Activated naive CD8-positive, alpha-beta T cell treated with anti-CD3 and anti-CD28 coated beads, Interleukin-2, amount 10 ng/mL, durations not matched to agents 7 days and 5 days (primary cell): Measurements from ENCODE around the gene SCN4A. TPM values are rescaled to one million over a fixed set of nuclear protein-coding genes. Genes with fewer than 3 reads are reported as not detected.

Experiments
- ATAC-seq: fragments of 150-1000 bp; cut with Tn5 transposase; one replicate; pipeline ENCODE4 v1.10.0; 2021; ENCODE audit warnings: low read depth, moderate library complexity
- POLR2A ChIA-PET: fragments of 350-600 bp; sonication (Branson Sonifier 250); formaldehyde crosslinking; loops from one replicate; lab custom pipeline; 2021; ENCODE audit warnings: antibody characterized with exemption; lab: Charles Lee
- DNase-seq: peaks from one replicate; pipeline ENCODE4 v3.0.0; 2021
- H3K27ac Mint-ChIP-seq: one replicate; pipeline ENCODE4 v1.8.0; 2022; ENCODE audit warnings: mild to moderate bottlenecking, mixed read lengths
- H3K27me3 Mint-ChIP-seq: one replicate; pipeline ENCODE4 v1.8.0; 2022; ENCODE audit warnings: mild to moderate bottlenecking, moderate library complexity, mixed read lengths
- H3K36me3 Mint-ChIP-seq: one replicate; pipeline ENCODE4 v1.8.0; 2021; ENCODE audit warnings: mild to moderate bottlenecking, mixed read lengths
- H3K4me1 Mint-ChIP-seq: one replicate; pipeline ENCODE4 v1.8.0; 2021; ENCODE audit warnings: mixed read lengths
- H3K4me3 Mint-ChIP-seq: one replicate; pipeline ENCODE4 v1.8.0; 2022; ENCODE audit warnings: mild to moderate bottlenecking, moderate library complexity, mixed read lengths
- H3K9me3 Mint-ChIP-seq: one replicate; pipeline ENCODE4 v1.8.0; 2021; ENCODE audit warnings: mixed read lengths
- total RNA-seq, 2 experiments: library from RNA; stranded (reverse); gene quantifications; one replicate each; pipeline ENCODE4 v1.2.3, GENCODE V29; 2021

Gene SCN4A
- total RNA-seq, 2 experiments from 2014 or later = not detected

- Mint-ChIP-seq H3K27me3 (no peaks in the 10 kb centered on the region), H3K9me3 (peaks cover 1% of the 10 kb centered on the region), H3K36me3 (peaks cover 10% of the 10 kb centered on the region), H3K27ac (no peak overlapping the region), H3K4me1 (peaks cover 8% of the 10 kb centered on the region), H3K4me3 (no peak overlapping the region)
- DNase-seq (peak; percentile 19), ATAC-seq (no peak)
- POLR2A ChIA-PET = interaction anchor here (0.5 to 1.2 kb wide), 3 partner anchors 12 to 14 kb away, joined by 3 to 6 read pairs (median 3); partner anchors contain the start of gene ICAM2
These were observed 33.8 kb upstream of the SCN4A start for GRCh38 chr17:64006361-64007088.

- no peak overlapping the region for H3K27ac Mint-ChIP-seq
- peaks cover 7% of the 10 kb centered on the region for H3K36me3 Mint-ChIP-seq
- POLR2A ChIA-PET = interaction anchor here (0.7 kb wide), 1 partner anchor 15 kb away, joined by 3 read pairs; the partner anchor contains the start of gene ICAM2
- H3K4me3 Mint-ChIP-seq = no peak overlapping the region
- peaks cover 1% of the 10 kb centered on the region for H3K9me3 Mint-ChIP-seq
- peaks cover 8% of the 10 kb centered on the region for H3K4me1 Mint-ChIP-seq
- no peak for DNase-seq
- ATAC-seq = no peak
- H3K27me3 Mint-ChIP-seq = no peaks in the 10 kb centered on the region
These were observed 33.0 kb upstream of the SCN4A start for GRCh38 chr17:64005734-64006167.

- Mint-ChIP-seq H3K36me3 (peaks cover 5% of the 10 kb centered on the region), H3K4me3 (no peak overlapping the region), H3K27me3 (no peaks in the 10 kb centered on the region), H3K4me1 (peaks cover 8% of the 10 kb centered on the region), H3K9me3 (peaks cover 1% of the 10 kb centered on the region), H3K27ac (no peak overlapping the region)
- DNase-seq = no peak
- ATAC-seq = no peak
- POLR2A ChIA-PET = interaction anchor here (0.8 kb wide), 1 partner anchor 15 kb away, joined by 3 read pairs; the partner anchor contains the start of gene ICAM2
These were observed 32.4 kb upstream of the SCN4A start for GRCh38 chr17:64004903-64005733.

GRCh38 chr17:64004218-64004770 lies 31.6 kb upstream of the SCN4A start:
- Mint-ChIP-seq H3K27me3 (no peaks in the 10 kb centered on the region), H3K27ac (no peak overlapping the region), H3K36me3 (no peaks in the 10 kb centered on the region), H3K9me3 (no peaks in the 10 kb centered on the region), H3K4me3 (no peak overlapping the region), H3K4me1 (peaks cover 5% of the 10 kb centered on the region)
- no peak for ATAC-seq
- DNase-seq = peak; percentile 6
- POLR2A ChIA-PET = interaction anchor here (0.8 kb wide), 1 partner anchor 16 kb away, joined by 3 read pairs; the partner anchor contains the start of gene ICAM2

- Mint-ChIP-seq H3K9me3 (no peaks in the 10 kb centered on the region), H3K4me3 (no peak overlapping the region), H3K27me3 (no peaks in the 10 kb centered on the region), H3K4me1 (peaks cover 2% of the 10 kb centered on the region), H3K36me3 (no peaks in the 10 kb centered on the region), H3K27ac (no peak overlapping the region)
- ATAC-seq (no peak), DNase-seq (peak; percentile 16)
- POLR2A ChIA-PET = no interaction called here
These were observed 30.9 kb upstream of the SCN4A start for GRCh38 chr17:64003526-64004121.

- POLR2A ChIA-PET = no interaction called here
- H3K9me3 Mint-ChIP-seq = no peaks in the 10 kb centered on the region
- no peaks in the 10 kb centered on the region for H3K36me3 Mint-ChIP-seq
- H3K4me1 Mint-ChIP-seq = peaks cover 2% of the 10 kb centered on the region
- H3K27ac Mint-ChIP-seq = no peak overlapping the region
- H3K4me3 Mint-ChIP-seq = no peak overlapping the region
- ATAC-seq (no peak), DNase-seq (peak; percentile 26)
- no peaks in the 10 kb centered on the region for H3K27me3 Mint-ChIP-seq
These were observed 30.2 kb upstream of the SCN4A start for GRCh38 chr17:64002658-64003525.

- no peaks in the 10 kb centered on the region for H3K9me3 Mint-ChIP-seq
- POLR2A ChIA-PET = no interaction called here
- peaks cover 10% of the 10 kb centered on the region for H3K4me1 Mint-ChIP-seq
- ATAC-seq (no peak), DNase-seq (peak; percentile 27)
- no peak overlapping the region for H3K4me3 Mint-ChIP-seq
- no peaks in the 10 kb centered on the region for H3K36me3 Mint-ChIP-seq
- peaks cover under 1% of the 10 kb centered on the region for H3K27me3 Mint-ChIP-seq
- no peak overlapping the region for H3K27ac Mint-ChIP-seq
These were observed 29.2 kb upstream of the SCN4A start for GRCh38 chr17:64001763-64002529.

GRCh38 chr17:64001091-64001579 lies 28.4 kb upstream of the SCN4A start:
- Mint-ChIP-seq H3K27me3 (peaks cover 9% of the 10 kb centered on the region), H3K4me1 (peaks cover 10% of the 10 kb centered on the region), H3K4me3 (no peak overlapping the region), H3K27ac (no peak overlapping the region), H3K36me3 (no peaks in the 10 kb centered on the region), H3K9me3 (no peaks in the 10 kb centered on the region)
- peak; percentile 23 for DNase-seq
- POLR2A ChIA-PET = no interaction called here
- ATAC-seq = no peak

- Mint-ChIP-seq H3K4me1 (peaks cover 8% of the 10 kb centered on the region), H3K4me3 (no peak overlapping the region), H3K27ac (no peak overlapping the region), H3K27me3 (peaks cover 14% of the 10 kb centered on the region), H3K9me3 (no peaks in the 10 kb centered on the region), H3K36me3 (no peaks in the 10 kb centered on the region)
- POLR2A ChIA-PET = interaction anchor here (1.2 to 2.6 kb wide), 3 partner anchors 17 to 51 kb away, joined by 4 to 15 read pairs (median 13); partner anchors contain the start of gene ICAM2
- peak; percentile 33 for DNase-seq
- ATAC-seq = no peak
These were observed 27.2 kb upstream of the SCN4A start for GRCh38 chr17:63999680-64000531.

GRCh38 chr17:63998721-63999679 lies 26.3 kb upstream of the SCN4A start:
- ATAC-seq (peak; percentile 17), DNase-seq (no peak)
- H3K4me3 Mint-ChIP-seq = peak overlapping the region; percentile 93
- H3K4me1 Mint-ChIP-seq = peaks cover 9% of the 10 kb centered on the region
- no peaks in the 10 kb centered on the region for H3K36me3 Mint-ChIP-seq
- H3K27me3 Mint-ChIP-seq = peaks cover 19% of the 10 kb centered on the region
- POLR2A ChIA-PET = interaction anchor here (0.9 to 2.6 kb wide), 4 partner anchors 18 to 147 kb away, joined by 3 to 15 read pairs (median 8); partner anchors contain the start of gene ICAM2
- no peaks in the 10 kb centered on the region for H3K9me3 Mint-ChIP-seq
- H3K27ac Mint-ChIP-seq = peak overlapping the region; percentile 77
